Left ventricle myocardium superior (tissue), 1 donor: ENCODE data around the gene PAK5. TPM values are rescaled to one million over a fixed set of nuclear protein-coding genes. Genes with fewer than 3 reads are reported as not detected.

Source experiments
- ATAC-seq: fragments of 200-7000 bp; cut with Tn5 transposase; one replicate; pipeline ENCODE4 v1.9.1; 2020; ENCODE audit warnings: mild to moderate bottlenecking, moderate library complexity
- DNase-seq: peaks from one replicate; pipeline ENCODE4 v3.0.0-alpha.2; 2020
- intact Hi-C: fragments of 100-400 bp; cut with micrococcal nuclease; formaldehyde crosslinking; loops from one replicate; pipeline ENCODE4 v1.11.0; 2022
- total RNA-seq: library from RNA; stranded (reverse); fragmentation: NEBNext Ultra II Directional; extraction: Animal tissue kit (Norgen Biotek cat#: 25700); gene quantifications from one replicate; pipeline ENCODE4 v1.2.1, GENCODE V29; 2021
- donor health status: DM: no; HTN: yes; CAD: no; lungs with severe emphysema.

Gene PAK5
- total RNA-seq, 1 donor from 2014 or later: not detected

GRCh38 chr20:9514461-9515213, 324.2 kb downstream of the PAK5 start, which contains the start of gene LAMP5:
TSS of gene LAMP5 (plus strand) at chr20:9514590. CDS start at chr20:9514853, 263 bp downstream.
- intact Hi-C loops: no loop called here
- peak; percentile 54 for ATAC-seq
- DNase-seq: peak; percentile 34

DNA sequence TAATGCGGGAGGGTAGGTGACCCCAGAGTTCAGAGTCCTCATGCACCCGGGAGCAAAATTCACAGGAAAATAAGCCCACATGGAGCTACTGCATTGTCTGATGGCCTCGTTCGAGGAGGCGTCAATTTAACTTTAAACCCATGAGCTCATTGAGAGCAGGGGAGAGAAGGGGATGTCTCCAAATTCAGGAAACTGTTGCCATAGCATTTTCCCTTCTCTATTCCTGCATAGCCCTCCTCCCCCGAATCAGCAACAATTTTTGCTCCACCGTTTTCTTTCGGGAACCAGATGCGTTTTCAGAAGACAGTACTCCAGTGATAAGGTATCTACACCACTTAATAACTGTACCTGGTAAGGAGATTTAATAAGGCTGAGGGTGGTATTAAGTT, 324.8 kb downstream of the PAK5 start:
- no peak for DNase-seq
- no peak for ATAC-seq
- intact Hi-C loops: no loop called here

DNA sequence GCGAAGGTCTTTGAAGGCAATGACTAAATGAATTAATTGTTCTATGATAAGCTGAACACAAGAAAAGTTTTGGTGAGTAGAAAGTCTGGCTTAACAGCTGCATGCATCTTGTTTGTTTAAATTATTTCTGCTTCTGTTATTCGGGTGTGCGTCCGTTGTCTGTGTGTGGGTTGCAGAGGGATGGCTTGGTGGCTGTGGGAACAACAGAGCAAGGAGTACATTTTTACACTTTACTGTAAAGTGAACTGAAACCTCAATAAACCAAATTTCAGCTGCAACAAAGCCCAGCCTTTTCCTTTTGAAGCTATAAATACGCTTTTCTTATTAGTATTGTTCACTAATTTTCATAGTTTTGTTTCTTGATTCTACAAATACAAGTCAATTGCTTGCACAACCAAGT, 328.0 kb downstream of the PAK5 start:
- DNase-seq: no peak

GRCh38 chr20:9509246-9509645, 329.6 kb downstream of the PAK5 start:
- ATAC-seq (no peak), DNase-seq (no peak)
- intact Hi-C loops: no loop called here

More for the DNA sequence above, 328.0 kb downstream of the PAK5 start:
- ATAC-seq: no peak
- intact Hi-C loops: no loop called here

DNA sequence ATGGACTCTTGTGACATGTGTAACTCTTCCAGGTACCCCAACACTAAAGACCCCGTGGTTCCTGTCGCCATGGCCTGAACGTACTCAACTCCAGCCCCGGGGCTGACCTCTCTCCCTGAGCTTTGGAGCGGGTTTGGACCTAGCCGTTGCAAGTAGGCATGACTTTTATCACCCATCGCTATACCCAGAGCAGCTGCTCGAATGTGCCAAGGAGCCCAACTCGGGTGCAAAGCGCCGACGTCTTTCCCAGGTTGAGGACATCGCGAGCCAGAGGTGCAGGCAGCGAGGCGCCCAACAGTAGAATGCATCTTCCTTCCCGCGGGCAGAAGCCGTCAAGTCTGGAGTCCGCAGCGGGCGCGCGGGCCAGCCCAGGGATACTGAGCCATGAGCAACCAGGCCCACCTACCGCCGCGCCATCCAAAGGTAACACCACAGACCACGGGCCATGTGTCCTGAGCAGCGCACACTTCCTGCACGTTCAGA, 330.1 kb downstream of the PAK5 start:
- no peak for ATAC-seq
- DNase-seq: no peak
- intact Hi-C loops: no loop called here

- ATAC-seq: no peak
- DNase-seq: no peak
- intact Hi-C loops: no loop called here
Observed at GRCh38 chr20:9508240-9508661, 330.6 kb downstream of the PAK5 start.

DNA sequence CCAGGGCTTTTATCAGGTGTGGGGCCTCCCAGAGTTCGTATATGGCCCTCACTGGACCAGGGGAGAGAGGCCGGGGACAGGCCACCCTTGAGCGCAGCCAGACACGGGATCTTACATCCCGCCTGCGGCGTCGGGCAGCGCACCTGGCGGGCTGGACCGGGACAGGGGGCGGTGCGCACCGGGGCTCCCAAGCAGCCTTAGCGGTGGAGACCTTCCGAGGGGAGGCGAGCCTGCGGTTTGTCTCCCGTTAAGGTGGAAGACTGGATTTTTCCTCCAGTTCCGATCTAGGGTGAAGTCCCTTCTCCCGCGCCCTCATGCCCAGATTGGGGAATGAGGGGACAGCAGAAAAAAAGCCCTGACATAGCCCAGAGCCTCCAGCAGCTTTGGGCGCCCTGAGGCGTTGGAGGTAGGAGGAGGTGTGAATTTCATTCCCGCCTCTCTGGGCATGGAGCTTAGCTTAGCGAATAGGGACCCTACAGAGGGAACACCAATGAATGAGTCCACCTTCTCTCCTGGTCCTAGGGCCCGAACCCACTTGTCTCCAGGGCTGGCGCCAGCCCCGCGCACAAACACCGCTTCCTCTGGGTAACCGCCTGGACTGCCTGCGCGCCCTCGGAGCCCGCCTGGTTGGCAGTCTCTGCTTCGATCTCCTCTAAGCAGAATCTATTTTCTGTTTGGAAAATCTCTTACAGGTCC, 331.2 kb downstream of the PAK5 start:
- no peak for ATAC-seq
- no peak for DNase-seq
- intact Hi-C loops: no loop called here

- DNase-seq (peak; percentile 31), ATAC-seq (no peak)
- intact Hi-C loops: no loop called here
Observed at GRCh38 chr20:9506964-9507369, 331.9 kb downstream of the PAK5 start.

DNA sequence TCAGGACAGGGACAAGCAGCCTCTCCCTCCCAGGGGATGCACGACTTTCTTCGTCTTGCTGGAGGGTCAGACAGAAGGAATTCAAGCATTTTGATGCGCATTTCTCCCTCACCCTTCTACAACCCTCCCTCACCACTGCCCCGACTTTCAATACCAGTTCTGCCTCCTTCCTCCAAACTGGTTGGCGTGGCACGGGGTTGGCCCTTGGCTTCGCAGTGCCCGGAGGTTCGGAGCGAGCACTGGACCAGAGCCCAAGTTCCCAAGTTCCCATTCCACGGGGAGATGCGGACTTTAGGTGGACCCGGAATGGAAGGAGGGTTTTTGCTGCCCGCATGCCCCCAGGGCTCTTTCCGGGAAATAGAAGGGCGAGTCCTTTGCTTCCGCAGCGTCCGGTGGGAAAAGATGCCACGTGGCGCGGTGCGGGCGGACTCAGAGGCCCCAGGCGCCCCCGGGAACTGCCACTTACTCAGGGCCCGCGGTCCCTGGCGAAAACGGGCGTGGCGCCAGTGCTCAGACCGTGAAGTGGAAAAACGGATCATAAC, 332.5 kb downstream of the PAK5 start:
- DNase-seq: no peak
- intact Hi-C loops: no loop called here
- ATAC-seq: no peak

DNA sequence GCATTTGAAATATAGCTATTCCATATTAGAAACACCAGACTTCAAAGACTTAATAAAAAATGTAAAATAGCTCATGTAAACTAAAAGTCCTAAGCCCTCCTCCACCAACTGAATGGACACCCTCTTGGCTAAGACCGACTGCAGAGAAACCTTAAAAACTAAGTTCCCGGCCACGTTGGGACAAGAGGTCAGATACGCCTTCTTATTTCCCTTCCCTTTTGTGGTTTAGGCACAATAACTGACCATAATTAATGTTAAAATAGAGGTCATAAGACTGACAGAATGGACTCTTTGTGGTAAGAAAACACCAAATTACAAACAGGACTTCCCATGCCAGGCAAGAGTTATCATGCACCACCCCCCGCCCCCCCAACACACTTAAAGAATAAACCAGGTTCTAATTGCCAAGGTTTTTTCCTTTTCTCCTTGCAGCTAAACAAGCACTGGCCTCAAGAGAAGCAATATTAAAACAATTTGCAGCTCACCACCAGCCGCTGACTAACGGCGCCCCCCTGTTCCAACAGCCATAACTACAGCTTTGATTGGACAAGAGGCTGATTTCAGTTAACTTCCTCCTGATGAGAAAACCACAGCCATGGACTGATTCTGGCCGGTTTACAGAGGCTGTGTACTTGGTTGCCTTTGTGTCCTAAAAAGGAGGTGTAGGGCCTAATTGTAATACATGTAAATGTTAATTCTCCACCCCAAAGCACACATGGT, 335.2 kb downstream of the PAK5 start:
- DNase-seq (no peak), ATAC-seq (no peak)
- intact Hi-C loops: no loop called here

- ATAC-seq (no peak), DNase-seq (no peak)
- intact Hi-C loops: no loop called here
Observed at GRCh38 chr20:9501473-9501872, 337.4 kb downstream of the PAK5 start.

DNA sequence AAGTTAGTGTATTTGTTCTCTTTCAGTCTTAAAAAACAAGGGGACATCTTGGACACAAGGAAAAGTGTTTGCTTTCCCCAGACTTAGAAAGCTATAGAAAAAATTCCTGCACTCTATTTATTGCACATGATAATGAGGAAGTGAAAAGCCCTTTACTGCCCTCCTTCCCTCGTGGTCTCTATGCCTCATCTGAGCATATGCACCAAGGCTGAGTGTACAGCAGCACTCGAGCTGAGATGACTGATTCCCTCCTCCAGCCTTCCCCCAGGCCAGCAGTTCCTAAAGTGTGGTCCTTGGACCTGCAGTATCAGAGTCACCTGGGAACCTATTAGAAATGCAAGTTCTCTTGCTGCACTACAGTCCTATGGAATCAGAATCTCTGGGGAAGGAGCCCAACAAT, 338.8 kb downstream of the PAK5 start:
- DNase-seq (no peak), ATAC-seq (no peak)
- intact Hi-C loops: no loop called here

DNA sequence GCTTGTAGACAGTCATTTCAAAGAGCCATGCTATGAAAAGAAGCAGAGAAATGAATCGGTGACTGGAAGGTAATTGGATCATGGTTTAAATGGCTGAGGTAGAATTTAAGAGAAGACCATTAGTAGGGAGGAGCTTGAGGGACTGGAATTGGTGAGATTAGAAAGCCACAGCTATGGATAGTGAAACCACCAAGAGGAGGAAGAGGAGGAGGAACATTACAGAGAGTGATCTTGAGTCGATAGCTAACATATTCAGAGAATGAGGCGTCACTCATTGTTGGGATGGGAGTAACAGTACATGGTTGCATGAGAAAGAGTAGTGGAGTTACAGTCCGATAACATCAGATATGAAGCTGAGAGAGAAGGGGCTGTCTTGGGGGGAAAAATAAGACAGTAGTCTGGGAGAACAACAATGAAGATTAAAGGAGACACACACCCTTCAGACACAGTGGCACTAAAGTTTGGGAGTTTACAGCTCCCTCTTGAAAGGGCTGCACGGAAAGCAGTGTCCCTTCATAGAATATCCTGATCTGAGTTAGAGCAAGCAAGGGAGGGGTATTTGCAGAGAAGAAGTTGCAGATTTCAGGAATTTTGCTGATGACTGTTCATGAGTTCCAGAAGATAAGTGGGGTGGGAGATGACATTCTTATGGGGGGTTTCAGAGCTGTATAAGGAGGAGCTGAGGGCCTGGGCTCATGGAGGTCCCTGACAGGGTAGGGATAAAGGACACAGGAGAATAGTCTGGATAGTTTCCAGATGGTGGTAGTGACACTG, 339.6 kb downstream of the PAK5 start:
- intact Hi-C loops: no loop called here
- no peak for ATAC-seq
- DNase-seq: no peak

DNA sequence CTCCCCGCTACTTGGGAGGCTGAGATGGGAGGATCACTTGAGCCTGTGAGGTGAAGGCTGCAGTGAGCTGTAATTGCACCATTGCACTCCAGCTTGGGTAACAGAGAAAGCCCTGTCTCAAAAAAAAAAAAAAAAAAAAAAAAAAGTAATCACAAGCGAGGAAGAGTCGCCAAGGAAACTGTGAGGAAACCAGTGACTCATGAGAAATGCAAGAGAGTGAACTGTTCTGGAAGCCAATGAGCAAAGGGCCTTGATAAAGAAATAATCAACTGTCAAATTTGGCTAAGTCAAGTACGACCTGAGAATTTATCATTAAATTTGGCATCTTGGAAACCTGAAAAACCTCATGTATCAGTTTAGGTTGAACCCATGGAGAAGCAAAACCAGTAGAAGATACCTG, 340.6 kb downstream of the PAK5 start:
- intact Hi-C loops: no loop called here
- no peak for ATAC-seq
- no peak for DNase-seq

DNA sequence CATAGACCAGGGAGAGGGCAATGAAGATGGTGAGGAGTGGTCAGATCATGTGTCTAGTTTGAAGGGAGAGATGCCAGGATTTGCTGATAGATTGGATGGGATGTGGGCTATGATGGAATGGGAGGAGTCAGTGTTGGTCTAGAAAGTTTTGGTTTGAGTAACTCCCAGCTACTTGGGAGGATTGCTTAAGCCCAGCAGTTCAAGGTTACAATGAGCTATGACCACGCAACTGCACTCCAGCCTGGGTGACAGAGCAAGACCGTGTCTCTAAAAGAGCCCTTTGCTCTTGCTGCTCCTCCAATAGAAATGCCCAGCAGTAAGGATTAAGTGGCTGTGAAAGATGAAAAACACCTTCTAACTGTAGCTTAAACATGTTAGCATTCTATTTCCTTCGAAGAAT, 342.7 kb downstream of the PAK5 start:
- DNase-seq (no peak), ATAC-seq (no peak)
- intact Hi-C loops: no loop called here

GRCh38 chr20:9495701-9496100, 343.2 kb downstream of the PAK5 start:
- DNase-seq (no peak), ATAC-seq (peak; percentile 48)

DNA sequence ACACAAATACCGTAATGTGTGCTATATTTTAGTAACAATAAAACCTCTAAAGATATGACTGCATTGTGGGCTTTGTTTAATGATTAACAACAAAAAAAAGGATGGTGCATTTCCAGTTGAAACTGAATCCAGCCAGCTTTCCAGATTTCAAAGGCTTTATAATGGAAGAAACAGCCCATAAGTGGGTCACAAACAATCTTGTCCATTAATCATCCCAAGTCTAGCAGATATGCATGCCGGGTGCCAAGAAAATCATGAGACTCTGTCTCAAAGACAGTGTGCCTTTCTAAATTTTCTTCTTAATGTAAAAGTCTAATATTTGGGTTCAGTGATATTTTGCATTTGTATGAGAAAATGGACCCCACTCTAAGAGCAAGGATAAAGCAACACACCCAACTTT, 345.1 kb downstream of the PAK5 start:
- no peak for DNase-seq
- intact Hi-C loops: no loop called here
- no peak for ATAC-seq

More at GRCh38 chr20:9495701-9496100, 343.2 kb downstream of the PAK5 start:
- intact Hi-C loops: no loop called here

- no peak for ATAC-seq
- intact Hi-C loops: no loop called here
- DNase-seq: no peak
Observed at GRCh38 chr20:9492067-9492466, 346.8 kb downstream of the PAK5 start.

- intact Hi-C loops: no loop called here
- ATAC-seq: no peak
Observed at GRCh38 chr20:9491324-9491723, 347.6 kb downstream of the PAK5 start.

More at GRCh38 chr20:9491324-9491723, 347.6 kb downstream of the PAK5 start:
- no peak for DNase-seq
